Panc1 (cell line): Measurements from ENCODE around the gene LIN7B. TPM values are rescaled to one million over a fixed set of nuclear protein-coding genes. Genes with fewer than 3 reads are reported as not detected.

Experiments used
- ATAC-seq: fragments of 200-7000 bp; cut with Tn5 transposase; 2 replicates; pipeline ENCODE4 v1.9.1; 2020; ENCODE audit warnings: mild to moderate bottlenecking, moderate library complexity
- BruUV-seq: library from RNA; stranded (reverse); fragments of 400-500 nt; replicated peaks from 2 replicates; lab custom pipeline; 2021; lab: Mats Ljungman, UMichigan
- CTCF ChIA-PET: fragments of 300-600 bp; sonication (Branson Sonifier 250); formaldehyde crosslinking; loops from one replicate; lab custom pipeline; 2022; ENCODE audit warnings: antibody characterized with exemption; lab: Charles Lee
- POLR2A ChIA-PET: fragments of 300-600 bp; sonication (Branson Sonifier 250); formaldehyde crosslinking; loops from one replicate; lab custom pipeline; 2022; ENCODE audit warnings: antibody characterized with exemption; lab: Charles Lee
- DNase-seq: peaks from one replicate; pipeline ENCODE4 v3.0.0-alpha.2; 2010; ENCODE audit warnings: low read depth, low spot score
- H3K27ac ChIP-seq: 2 replicates; pipeline ENCODE4 v1.5.1; 2011; ENCODE audit warnings: mild to moderate bottlenecking, low read length, inconsistent platforms
- H3K27me3 ChIP-seq: fragments of 200-500 bp; sonication (Bioruptor generic); 2 replicates; pipeline ENCODE4 v1.6.0; 2014; ENCODE audit warnings: low read length, inconsistent platforms; ENCODE audit not compliant: control insufficient read depth, insufficient read depth
- H3K36me3 ChIP-seq: fragments of 200-500 bp; sonication (Bioruptor generic); 2 replicates; pipeline ENCODE4 v1.5.1; 2014; ENCODE audit warnings: inconsistent platforms, mild to moderate bottlenecking, low read length, moderate library complexity; ENCODE audit not compliant: control insufficient read depth, insufficient read depth
- H3K4me1 ChIP-seq: 2 replicates; pipeline ENCODE4 v1.5.1; 2011; ENCODE audit warnings: inconsistent platforms, mild to moderate bottlenecking, low read length, moderate library complexity; ENCODE audit not compliant: control insufficient read depth, insufficient read depth
- H3K4me3 ChIP-seq, 2 experiments: 2 replicates each; pipeline ENCODE4 v1.5.1; 2011 to 2012; ENCODE audit warnings: low read depth in 2 of 2, low read length in 2 of 2, mild to moderate bottlenecking in 2 of 2, inconsistent platforms in 1 of 2, moderate library complexity in 1 of 2
- H3K9me3 ChIP-seq: fragments of 200-500 bp; sonication (Bioruptor generic); 2 replicates; pipeline ENCODE4 v1.5.1; 2014; ENCODE audit warnings: low read depth, mild to moderate bottlenecking, inconsistent platforms, low read length, moderate library complexity; ENCODE audit not compliant: control insufficient read depth, insufficient read depth
- CTCF ChIP-seq: fragments of 450-650 bp; IDR thresholded peaks from 2 replicates; pipeline ENCODE4 v1.5.1; 2017; ENCODE audit warnings: mild to moderate bottlenecking
- POLR2AphosphoS5 ChIP-seq: IDR thresholded peaks from 2 replicates; pipeline ENCODE4 v1.6.1; 2012; ENCODE audit warnings: mild to moderate bottlenecking, low read depth, low read length, moderate library complexity
- REST ChIP-seq, 2 experiments: IDR thresholded peaks; 2 replicates each; pipeline ENCODE4 v1.6.1; 2011 to 2012; ENCODE audit warnings: low read depth in 2 of 2, control low read depth in 1 of 2, low read length in 1 of 2, mild to moderate bottlenecking in 1 of 2, moderate library complexity in 1 of 2; ENCODE audit not compliant: insufficient read depth in 1 of 2
- SIN3A ChIP-seq: IDR thresholded peaks from 2 replicates; pipeline ENCODE4 v1.6.1; 2012; ENCODE audit warnings: low read depth, mild to moderate bottlenecking, low read length, moderate library complexity, borderline replicate concordance; ENCODE audit not compliant: insufficient read depth
- TCF7L2 ChIP-seq: IDR thresholded peaks from 2 replicates; pipeline ENCODE4 v1.6.1; 2011; ENCODE audit warnings: mild to moderate bottlenecking, low read depth, low read length, inconsistent platforms
- in situ Hi-C: cut with HindIII; loops from 2 replicates; pipeline ENCODE4 v1.10.0; 2016; ENCODE audit warnings: low sequenced_read_pairs, low pct_unique_long_range_greater_than_20kb
- intact Hi-C: fragments of 100-400 bp; cut with micrococcal nuclease; formaldehyde crosslinking; loops from one replicate; pipeline ENCODE4 v1.10.0; 2022; ENCODE audit not compliant: unreplicated experiment
- total RNA-seq: library from RNA; stranded (reverse); gene quantifications from one replicate; pipeline ENCODE4 v1.2.1, GENCODE V29; 2021; ENCODE audit not compliant: unreplicated experiment

Gene LIN7B
- total RNA-seq, 1 experiment from 2014 or later = 6.4 TPM

- intact Hi-C loops = no loop called here
- ChIA-PET CTCF (no interaction called here), POLR2A (no interaction called here)
- Histone ChIP-seq H3K4me3 (no peak overlapping the region), H3K27me3 (no peaks in the 10 kb centered on the region), H3K36me3 (no peaks in the 10 kb centered on the region), H3K27ac (no peak overlapping the region), H3K9me3 (no peaks in the 10 kb centered on the region), H3K4me1 (peaks cover 4% of the 10 kb centered on the region; the same call in 1 of the 2 replicates)
- ATAC-seq (no peak), DNase-seq (no peak)
- in situ Hi-C loops = no loop called here
- no TSS peak for BruUV-seq
- TF ChIP-seq CTCF = no peak
- TF ChIP-seq POLR2AphosphoS5 = no peak
- TF ChIP-seq SIN3A = no peak
- TF ChIP-seq REST (IDR thresholded peaks at IDR 0.05; ENCODE audit: insufficient read depth in 1 of 2, low read depth in 2 of 2, low read length in 1 of 2) = no peak
- no peak for TF ChIP-seq TCF7L2
Observed at GRCh38 chr19:49161987-49162386, 47.8 kb downstream of the LIN7B start.

DNA sequence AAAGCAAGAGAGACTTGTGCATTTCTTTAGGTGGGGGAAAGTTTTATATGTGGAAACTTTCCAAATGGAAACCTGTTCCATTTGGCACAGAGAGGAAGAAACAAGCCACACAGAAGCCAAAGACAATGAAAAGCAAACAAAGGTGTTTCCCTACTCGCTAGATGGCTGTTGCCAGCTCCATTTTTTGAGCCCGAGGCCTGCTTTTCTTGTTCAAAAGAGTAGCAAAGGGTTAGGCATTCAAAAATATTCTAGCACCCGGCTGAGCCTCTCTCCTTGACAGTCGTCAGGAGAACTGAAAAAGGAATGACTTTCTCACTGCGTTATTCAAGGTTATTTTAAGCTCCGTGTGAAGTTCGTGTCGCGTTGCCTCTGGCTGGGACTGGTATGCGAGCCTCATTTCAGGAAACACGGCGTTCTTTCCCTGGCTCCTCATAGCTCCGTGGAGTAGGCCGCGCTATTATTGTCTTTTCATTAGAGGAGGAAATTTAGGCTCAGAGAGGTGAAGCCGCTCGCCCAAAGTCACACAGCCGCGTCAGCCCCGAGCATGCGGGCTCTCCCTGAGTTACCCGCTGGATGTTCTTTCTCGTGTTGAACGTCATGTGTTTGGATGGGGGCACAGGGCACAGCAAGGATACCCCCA is 51.1 kb downstream of the LIN7B start:
- intact Hi-C loops = no loop called here
- no peak for TF ChIP-seq SIN3A
- TF ChIP-seq CTCF = no peak
- TF ChIP-seq REST (IDR thresholded peaks at IDR 0.05; ENCODE audit: insufficient read depth in 1 of 2, low read depth in 2 of 2, low read length in 1 of 2) = no peak
- no peak for TF ChIP-seq TCF7L2
- TF ChIP-seq POLR2AphosphoS5 = no peak
- no peaks in the 10 kb centered on the region for H3K4me1 ChIP-seq
- no TSS peak for BruUV-seq
- no peaks in the 10 kb centered on the region for H3K27me3 ChIP-seq
- ATAC-seq = no peak
- H3K27ac ChIP-seq = no peak overlapping the region
- no peaks in the 10 kb centered on the region for H3K36me3 ChIP-seq
- in situ Hi-C loops = no loop called here
- CTCF ChIA-PET = no interaction called here
- no peaks in the 10 kb centered on the region for H3K9me3 ChIP-seq
- no peak for DNase-seq
- POLR2A ChIA-PET = no interaction called here
- no peak overlapping the region for H3K4me3 ChIP-seq
